Esophagus squamous epithelium (tissue), 4 donors: ENCODE results near the gene SBF1.

Experiments used
- CTCF ChIP-seq, 6 experiments: fragments of 450-650 bp in 4 of 6; fragments of 200-600 bp in 2 of 6; sonication (generic) in 2 of 6; IDR thresholded peaks; one replicate each; pipeline ENCODE4 v1.5.1; 2016 to 2019; ENCODE audit warnings: antibody characterized with exemption in 6 of 6, mild to moderate bottlenecking in 4 of 6, moderate library complexity in 4 of 6
- POLR2A ChIP-seq, 4 donors: fragments of 450-650 bp; IDR thresholded peaks; one replicate each; pipeline ENCODE4 v1.6.1; 2017; ENCODE audit warnings: antibody characterized with exemption in 4 of 4, mild to moderate bottlenecking in 4 of 4, moderate library complexity in 3 of 4

GRCh38 chr22:50473855-50474671, 772 bp downstream of the SBF1 start:
- TF ChIP-seq CTCF (IDR thresholded peaks at IDR 0.05) (no peak), POLR2A (IDR thresholded peaks at IDR 0.05) (no peak)
